Measurements from ENCODE around the gene RAD23B.

The RAD23B gene

GRCh38 chr9:107337676-107338590, 54.9 kb downstream of the RAD23B start:
- DNase-seq: peak in 1 of 2 experiments; percentile 26

DNA sequence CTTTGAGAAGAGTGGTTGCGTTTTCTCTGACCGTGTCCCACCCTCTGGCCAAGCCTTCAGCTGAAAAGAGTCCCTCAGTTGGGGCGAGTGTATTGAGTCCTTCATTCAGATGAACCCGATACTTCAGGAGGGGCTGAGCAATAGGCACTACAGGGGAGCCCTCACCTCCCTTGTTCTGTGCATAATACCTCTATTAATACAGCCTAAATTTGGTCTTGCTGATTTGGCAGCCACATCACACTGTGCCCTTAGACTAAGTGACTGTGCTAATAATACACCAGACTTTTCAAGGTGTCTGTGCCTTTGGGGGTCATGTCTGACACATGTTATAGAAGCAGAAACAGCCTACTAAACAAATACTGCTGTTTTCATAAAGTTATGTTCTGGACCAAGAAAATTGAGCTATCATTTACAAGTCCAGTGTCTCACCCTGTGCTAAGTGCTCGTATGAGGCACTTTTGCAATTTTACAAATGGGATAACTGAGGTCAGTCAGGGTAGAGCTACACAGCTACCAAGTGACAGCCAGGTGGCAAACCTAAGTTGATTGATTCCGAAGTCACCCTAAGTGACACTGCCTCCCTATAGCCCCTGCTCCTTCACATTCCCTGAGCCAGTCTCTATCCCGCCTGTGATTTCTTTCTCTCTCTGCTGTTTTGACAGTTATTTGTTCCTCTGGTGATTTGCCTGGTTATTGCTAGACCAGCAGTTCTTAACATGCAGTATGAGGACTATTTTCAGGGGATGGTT, 56.0 kb downstream of the RAD23B start:
- no peak for DNase-seq

GRCh38 chr9:107340920-107341632, 58.0 kb downstream of the RAD23B start:
- DNase-seq: peak; percentile 44 to 78

DNA sequence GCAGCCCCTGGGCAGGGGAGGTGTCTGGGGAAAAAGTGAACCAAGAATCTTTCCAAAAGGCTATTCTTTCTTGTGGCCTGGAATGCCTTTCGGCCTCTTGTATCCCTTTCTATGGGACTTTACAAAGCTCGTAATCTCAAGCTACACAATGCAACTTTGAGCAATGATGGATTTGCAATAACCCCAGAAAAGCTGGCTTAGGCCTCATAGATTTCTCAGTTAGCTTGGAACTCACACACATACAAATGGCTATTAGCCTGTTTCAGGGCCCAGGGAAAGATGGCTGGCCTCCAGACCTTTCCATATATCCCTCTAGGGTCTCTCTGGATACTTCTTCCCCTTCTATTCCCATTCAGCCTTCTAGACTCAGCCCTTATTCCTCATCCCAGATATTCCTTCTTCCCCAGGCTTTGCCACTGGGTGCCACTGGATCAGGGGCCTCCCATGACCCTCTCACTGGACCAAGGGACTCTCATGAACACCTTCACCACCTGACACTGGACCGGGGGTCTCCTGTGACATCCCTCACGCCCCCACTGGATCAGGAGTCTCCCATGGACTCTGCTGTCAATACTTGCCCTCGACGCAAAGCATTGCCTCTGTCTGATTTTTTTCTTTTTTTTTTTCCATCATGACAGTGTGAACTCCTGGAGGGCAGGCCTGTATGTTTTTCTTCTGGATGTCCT, 59.5 kb downstream of the RAD23B start:
- DNase-seq: no peak

DNA sequence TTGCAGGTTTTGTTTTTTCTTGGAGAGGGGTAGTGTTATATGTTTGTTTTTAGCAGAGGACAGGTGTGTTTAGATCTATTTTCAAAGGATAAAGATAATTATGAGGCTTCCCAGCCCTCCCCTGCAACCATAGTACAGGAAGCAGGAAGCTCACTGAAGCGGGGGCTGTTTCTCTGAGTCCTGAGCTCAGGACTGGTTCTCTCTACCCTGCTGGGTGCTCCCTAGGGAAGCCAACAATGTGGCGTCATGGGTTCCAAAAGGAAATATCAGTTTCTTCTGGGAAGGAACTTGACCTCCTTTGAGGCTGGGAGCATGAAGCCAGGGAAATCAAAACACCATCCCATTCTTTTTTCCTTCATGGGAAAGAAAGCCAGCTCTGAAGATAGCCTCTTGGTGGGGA, 62.2 kb downstream of the RAD23B start:
- no peak for DNase-seq

DNA sequence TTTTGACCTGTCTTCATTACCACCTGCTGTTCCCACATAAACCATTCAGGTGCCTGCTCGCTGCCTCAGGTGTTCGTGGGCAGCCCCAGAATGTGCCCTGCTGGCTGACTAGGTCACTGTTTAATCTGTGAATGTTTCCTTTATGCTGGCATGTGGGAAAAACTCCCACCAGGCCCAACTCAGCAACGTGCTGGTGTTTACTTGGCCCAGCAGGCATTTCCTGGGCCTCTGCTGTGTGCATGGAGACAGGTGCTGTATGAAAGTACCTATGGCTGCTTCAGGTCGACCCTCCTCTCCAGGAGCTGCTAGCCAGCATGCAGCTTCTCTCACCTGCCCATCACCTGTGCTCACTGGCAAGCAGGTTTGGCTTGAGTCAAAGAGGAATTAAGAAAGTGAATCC, 65.8 kb downstream of the RAD23B start:
- no peak for DNase-seq

GRCh38 chr9:107350443-107350842, 67.4 kb downstream of the RAD23B start:
- DNase-seq: no peak

GRCh38 chr9:107351382-107352045, 68.4 kb downstream of the RAD23B start:
- DNase-seq: no peak

DNA sequence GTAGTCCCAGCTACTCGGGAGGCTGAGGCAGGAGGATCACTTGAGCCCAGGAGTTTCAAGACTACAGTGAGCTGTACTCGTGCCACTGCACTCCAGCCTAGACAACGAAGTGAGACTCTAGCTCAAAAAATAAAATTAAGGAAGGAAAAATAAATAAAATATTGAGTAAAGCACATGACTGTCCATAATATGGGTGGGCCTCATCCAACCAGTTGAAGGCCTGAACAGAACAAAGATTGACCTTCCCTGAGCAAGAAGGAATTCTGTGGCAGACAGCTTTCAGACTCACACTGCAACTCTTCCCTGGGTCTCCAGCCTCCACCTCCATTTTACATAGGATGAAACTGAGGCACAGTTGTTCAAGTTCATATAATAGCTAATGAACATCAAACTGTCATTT, 72.3 kb downstream of the RAD23B start:
- no peak for DNase-seq

DNA sequence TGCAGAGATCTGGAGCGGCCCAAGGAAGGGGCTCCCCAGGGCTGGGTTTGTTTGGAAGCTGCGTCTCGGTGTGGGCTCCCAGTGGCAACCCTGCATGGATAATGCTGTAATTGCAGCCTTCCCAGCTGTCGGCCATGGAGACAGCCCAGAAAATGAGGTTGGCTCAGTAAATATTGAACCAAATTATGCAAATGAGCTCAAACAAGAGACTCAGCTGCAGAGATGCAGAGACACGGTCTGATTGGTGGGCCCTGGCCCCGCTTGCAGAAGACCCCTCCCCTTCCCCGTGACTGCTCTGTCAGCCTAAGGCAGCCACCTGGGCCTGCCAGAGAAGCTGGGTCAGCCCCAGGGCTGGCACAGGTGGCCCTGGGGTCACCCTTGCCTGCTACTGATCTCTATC, 75.9 kb downstream of the RAD23B start:
- DNase-seq: peak in 1 of 2 experiments; percentile 63

- no peak for DNase-seq
Measured at GRCh38 chr9:107360098-107360497, 77.0 kb downstream of the RAD23B start.

DNA sequence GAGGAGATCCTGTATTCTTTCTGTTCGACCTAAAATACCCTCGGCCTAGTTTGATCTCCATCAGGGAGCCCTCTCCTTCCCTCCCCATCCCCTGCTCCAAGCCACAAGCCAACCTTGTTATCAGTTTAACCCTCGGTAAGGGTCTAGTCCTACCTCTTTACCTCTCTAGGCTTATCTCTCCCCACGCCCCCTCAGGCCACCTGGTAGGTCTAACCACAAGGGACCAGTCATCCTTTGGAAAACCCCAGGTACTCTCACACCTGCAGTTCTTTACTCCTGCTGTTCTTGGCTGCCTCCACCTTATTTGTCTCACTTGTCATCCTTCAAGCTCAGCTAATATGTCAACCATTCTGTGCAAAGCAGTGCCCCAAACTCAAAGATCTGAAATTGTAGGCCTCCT, 78.7 kb downstream of the RAD23B start:
- no peak for DNase-seq

DNA sequence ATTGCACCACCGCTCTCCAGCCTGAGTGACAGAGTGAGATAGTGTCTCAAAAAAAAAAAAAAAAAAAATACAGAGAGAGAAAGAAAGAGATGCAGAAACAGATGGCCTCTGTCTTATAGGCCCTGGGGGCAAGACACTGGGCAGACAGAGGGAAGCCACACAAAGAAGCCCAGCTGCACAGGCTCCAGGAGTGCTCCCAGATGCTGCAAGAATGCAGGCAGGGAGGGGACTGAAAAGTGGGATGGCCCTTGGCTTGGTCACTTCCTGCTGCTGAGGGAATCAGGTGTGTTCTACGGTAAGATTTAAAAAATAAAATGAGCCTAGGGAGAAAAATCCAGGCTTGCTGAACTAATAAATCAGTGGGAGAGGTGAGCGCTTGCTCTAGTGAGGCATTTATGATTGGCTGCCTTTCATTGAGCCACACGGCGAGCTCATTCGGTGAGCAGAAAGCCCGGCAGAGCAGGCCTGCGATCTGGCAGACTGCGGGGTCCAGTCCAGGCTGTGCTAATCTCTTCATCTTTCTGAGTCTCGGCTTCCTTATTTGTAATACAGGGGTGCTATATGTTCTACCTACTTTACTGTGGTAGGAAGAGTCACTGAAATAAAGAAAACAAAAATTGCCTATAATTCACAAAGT, 80.6 kb downstream of the RAD23B start:
- DNase-seq: peak; percentile 33 to 85

DNA sequence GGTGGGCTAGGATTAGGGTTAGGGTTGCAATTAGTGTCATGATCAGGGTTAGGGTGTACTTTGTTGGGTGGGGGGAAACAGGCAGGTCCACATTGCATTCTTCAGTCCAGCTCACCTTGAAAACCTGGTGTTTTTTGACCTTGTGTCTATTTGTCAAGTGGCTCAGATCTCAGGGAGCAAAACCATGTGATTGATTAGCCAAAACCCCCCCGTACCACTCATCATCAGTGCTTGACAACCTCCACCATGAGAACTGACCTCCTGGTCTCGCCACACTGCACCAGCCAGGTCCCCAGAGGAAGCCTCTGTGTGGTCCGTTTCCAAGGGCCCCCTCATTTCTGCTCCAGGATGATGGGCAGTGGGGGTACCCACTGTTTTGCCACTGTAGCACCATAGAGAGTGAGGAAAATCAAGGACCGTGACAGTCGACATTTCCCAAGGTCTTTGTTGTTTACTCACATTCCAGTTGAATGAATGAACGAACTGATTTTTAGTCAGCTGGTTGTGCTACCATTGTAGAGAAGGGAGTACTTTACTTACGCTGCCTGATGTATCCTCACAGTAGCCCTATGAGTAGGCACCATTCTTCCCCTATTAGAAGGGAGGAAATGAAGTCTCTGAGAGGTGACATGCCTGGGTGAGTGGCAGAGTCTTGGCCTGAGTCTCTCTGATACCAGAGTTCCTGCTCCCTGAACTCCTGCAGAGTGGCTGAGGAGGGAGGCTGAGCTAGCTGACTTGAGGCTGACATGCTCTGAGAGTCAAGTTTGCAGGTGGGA, 84.8 kb downstream of the RAD23B start:
- DNase-seq: no peak

- DNase-seq: no peak
Measured at GRCh38 chr9:107368696-107369095, 85.6 kb downstream of the RAD23B start.

DNA sequence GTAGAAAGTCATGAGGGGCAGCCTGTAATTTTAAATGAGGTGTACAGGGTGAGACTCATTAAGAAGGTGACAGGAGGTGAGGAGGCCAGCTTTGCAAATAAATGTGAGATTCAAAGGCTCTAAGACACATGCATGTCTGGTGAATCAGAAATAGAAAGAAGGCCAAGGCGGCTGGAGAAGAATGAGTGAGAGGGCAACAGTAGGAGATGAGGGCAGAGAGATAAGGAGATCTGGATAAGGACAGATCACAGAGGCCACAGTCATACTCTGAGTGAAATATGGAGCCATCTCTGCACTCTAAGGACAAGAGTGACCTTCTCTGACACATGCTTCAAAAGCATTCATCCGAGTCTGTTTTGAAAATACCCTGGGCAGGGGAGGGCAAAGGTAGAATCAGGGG, 90.7 kb downstream of the RAD23B start:
- DNase-seq: no peak

DNA sequence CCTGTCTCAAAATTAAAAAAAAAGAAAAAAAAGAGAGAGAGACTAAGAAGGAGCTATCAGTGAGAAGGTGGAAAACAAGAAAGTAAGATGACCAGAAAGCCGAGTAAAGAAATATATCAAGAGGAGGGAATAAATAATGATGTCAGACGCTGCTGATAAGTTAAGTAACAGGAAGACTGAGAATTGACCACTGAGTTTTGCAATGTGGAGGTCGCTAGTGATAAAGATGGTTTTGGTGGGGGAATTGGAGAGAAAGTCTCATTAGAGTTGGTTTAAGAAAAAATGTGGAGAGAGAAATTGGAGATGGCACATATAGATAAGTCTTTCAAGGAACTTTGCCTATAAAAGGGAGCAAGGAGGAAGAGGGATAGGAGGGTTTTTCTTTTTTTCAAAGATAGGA, 91.9 kb downstream of the RAD23B start:
- DNase-seq: no peak

GRCh38 chr9:107375651-107376369, 92.7 kb downstream of the RAD23B start:
- DNase-seq: no peak

DNA sequence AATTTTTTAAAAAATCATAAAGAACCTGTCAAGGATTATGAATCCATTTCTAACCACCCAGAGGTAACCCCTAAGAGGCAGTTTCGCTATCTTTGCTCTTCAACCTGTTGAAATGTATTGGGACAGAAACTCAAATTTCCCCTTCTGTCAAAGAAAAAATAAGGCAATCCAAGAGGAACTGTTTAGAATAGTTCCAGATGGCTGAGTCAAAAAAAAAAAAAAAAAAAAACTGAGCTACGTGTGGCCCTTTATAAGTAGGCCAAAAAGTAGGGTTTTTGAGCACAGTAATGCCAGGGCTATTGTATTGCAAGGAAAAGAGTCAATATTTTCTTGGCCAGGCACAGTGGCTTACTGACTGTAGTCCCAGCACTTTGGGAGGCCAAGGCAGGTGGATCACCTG, 94.9 kb downstream of the RAD23B start:
- DNase-seq: peak in 1 of 2 experiments; percentile 6

Data from NCI-H524 (cell line).